K562 (cell line): ENCODE measurements around the gene SENP1. TPM values are rescaled to one million over a fixed set of nuclear protein-coding genes. Genes with fewer than 3 reads are reported as not detected.

Source experiments
- ATAC-seq: fragments of 200-7000 bp; cut with Tn5 transposase; 3 replicates; pipeline ENCODE4 v1.9.1; 2020; ENCODE audit warnings: moderate library complexity
- BruUV-seq: library from RNA; stranded (reverse); fragments of 400-500 nt; replicated peaks from 2 replicates; lab custom pipeline; 2021; lab: Mats Ljungman, UMichigan
- CTCF ChIA-PET: fragments of 300-600 bp; formaldehyde crosslinking; extraction: SDS; loops from one replicate; lab custom pipeline; 2021; ENCODE audit warnings: low intra/inter-chr PET ratio; lab: Yijun Ruan, JAX
- POLR2A ChIA-PET: fragments of 300-600, 350-650 bp; sonication (Branson Sonifier 250); formaldehyde crosslinking; extraction: SDS; loops from one replicate; lab custom pipeline; 2021; ENCODE audit warnings: antibody characterized with exemption, inconsistent platforms; lab: Yijun Ruan, JAX
- DNase-seq, 4 experiments: peaks; one replicate each; pipeline versions ENCODE4 v3.0.0 to v3.0.0-alpha.2; 2011 to 2018; ENCODE audit warnings: low spot score in 3 of 4, mixed read lengths in 3 of 4; ENCODE audit errors: extremely low read depth in 1 of 4
- FAIRE-seq: peaks from 2 replicates; lab custom pipeline; 2011; peaks lifted over from hg19 to GRCh38; lab: Jason Lieb, UNC
- H2AFZ ChIP-seq: 2 replicates; pipeline ENCODE4 v1.6.0; 2011; ENCODE audit warnings: low read depth, low read length, control low read depth, inconsistent platforms
- H3K27ac ChIP-seq: fragments of 200-600 bp; 3 replicates; pipeline ENCODE4 v1.8.0; 2011; ENCODE audit warnings: low read depth, mild to moderate bottlenecking, control low read depth, inconsistent platforms, low read length, moderate library complexity, mixed read lengths; ENCODE audit errors: extremely low read depth
- H3K27me3 ChIP-seq, 2 experiments: fragments of 300-600 bp in 1 of 2; 2 replicates in 1 of 2; 3 replicates in 1 of 2; pipeline versions ENCODE4 v1.6.0 to v1.8.0; 2011; ENCODE audit warnings: inconsistent platforms in 2 of 2, low read length in 2 of 2, mild to moderate bottlenecking in 1 of 2, mixed read lengths in 1 of 2, moderate library complexity in 1 of 2; ENCODE audit not compliant: control insufficient read depth in 2 of 2, insufficient read depth in 2 of 2
- H3K36me3 ChIP-seq: fragments of 300-600 bp; 3 replicates; pipeline ENCODE4 v1.8.0; 2011; ENCODE audit warnings: mild to moderate bottlenecking, low read length, inconsistent platforms; ENCODE audit not compliant: control insufficient read depth, insufficient read depth
- H3K4me1 ChIP-seq, 2 experiments: fragments of 200-600 bp in 1 of 2; replicated peaks in 1 of 2; 2 replicates in 1 of 2; 3 replicates in 1 of 2; pipeline versions ENCODE4 v1.5.1 to v1.8.0; 2011; ENCODE audit warnings: inconsistent platforms in 2 of 2, low read length in 2 of 2, mild to moderate bottlenecking in 1 of 2, mixed read lengths in 1 of 2, moderate library complexity in 1 of 2; ENCODE audit not compliant: control insufficient read depth in 2 of 2, insufficient read depth in 2 of 2
- H3K4me2 ChIP-seq: 2 replicates; pipeline ENCODE4 v1.6.1; 2011; ENCODE audit warnings: low read length, control low read depth, inconsistent platforms, mixed read lengths; ENCODE audit not compliant: insufficient read depth
- H3K4me3 ChIP-seq: fragments of 200-600 bp; sonication (generic), shearing (Covaris generic); 2 replicates; pipeline ENCODE4 v1.5.1; 2016; ENCODE audit warnings: control low read depth, inconsistent platforms
- H3K79me2 ChIP-seq: fragments of 200-600 bp; 3 replicates; pipeline ENCODE4 v1.8.0; 2011; ENCODE audit warnings: low read length, inconsistent platforms; ENCODE audit not compliant: control insufficient read depth, insufficient read depth
- H3K9ac ChIP-seq, 2 experiments: 2 replicates each; pipeline versions ENCODE4 v1.6.0 to v1.6.1; 2011; ENCODE audit warnings: low read depth in 2 of 2, low read length in 2 of 2, control low read depth in 1 of 2, inconsistent platforms in 1 of 2, mild to moderate bottlenecking in 1 of 2, mixed read lengths in 1 of 2; ENCODE audit not compliant: insufficient read depth in 1 of 2
- H3K9me1 ChIP-seq: one replicate; pipeline ENCODE4 v1.6.0; 2011; ENCODE audit warnings: inconsistent platforms, mild to moderate bottlenecking, low read length, moderate library complexity; ENCODE audit not compliant: control insufficient read depth, insufficient read depth
- H3K9me3 ChIP-seq: replicated peaks from 2 replicates; pipeline ENCODE4 v1.5.1; 2011; ENCODE audit warnings: low read depth, low read length, inconsistent platforms; ENCODE audit not compliant: control insufficient read depth, insufficient read depth
- H4K20me1 ChIP-seq: replicated peaks from 2 replicates; pipeline ENCODE4 v1.6.1; 2011; ENCODE audit warnings: low read length, inconsistent platforms, mixed read lengths; ENCODE audit not compliant: control insufficient read depth, insufficient read depth
- EZH2 ChIP-seq: IDR thresholded peaks from 2 replicates; pipeline ENCODE4 v1.6.1; 2012; ENCODE audit warnings: low read depth, mild to moderate bottlenecking, inconsistent platforms, low read length, borderline replicate concordance
- NRF1 ChIP-seq, 2 experiments: fragments of 450-650 bp; IDR thresholded peaks in 1 of 2; conservative IDR thresholded peaks in 1 of 2; 2 replicates each; pipeline ENCODE4 v1.6.1; 2014; ENCODE audit warnings: mild to moderate bottlenecking in 2 of 2
- PTBP1 ChIP-seq: fragments of 200-400 bp; formaldehyde crosslinking; IDR thresholded peaks from 2 replicates; pipeline ENCODE4 v1.6.1; 2017; ENCODE audit warnings: low read depth, low read length
- TEAD4 ChIP-seq, 2 experiments: sonication (generic) in 1 of 2; formaldehyde crosslinking in 1 of 2; IDR thresholded peaks; 2 replicates each; pipeline versions ENCODE4 v1.6.1 to v1.8.0; 2012 to 2022; ENCODE audit warnings: borderline replicate concordance in 1 of 2, inconsistent platforms in 1 of 2, low read length in 1 of 2, mild to moderate bottlenecking in 1 of 2, missing genetic modification reagents in 1 of 2
- WGBS: fragments of 100-300 bp; shearing (Covaris generic); methylation state at CpG from one replicate; pipeline ENCODE4 v1.1.6; 2016; ENCODE audit warnings: low coverage, mixed read lengths; ENCODE audit not compliant: insufficient coverage; ENCODE audit errors: missing lambda C conversion rate; 5-methylcytosine and 5-hydroxymethylcytosine counted together
- in situ Hi-C: fragments of 300-500 bp; cut with MboI; formaldehyde crosslinking; loops from 4 replicates; pipeline ENCODE4 v1.15.0; 2018; ENCODE audit warnings: inconsistent platforms, mixed read lengths
- intact Hi-C: fragments of 100-400 bp; cut with micrococcal nuclease; formaldehyde crosslinking; loops from 2 replicates; pipeline ENCODE4 v1.14.2; 2022
- polyA plus RNA-seq, 8 experiments: library from polyadenylated mRNA; depleted of rRNA in 4 of 8; stranded (reverse) in 5 of 8; unstranded in 3 of 8; fragments of >200 nt; fragmentation: Nextera tagmentation in 2 of 8; fragmentation: Illumina TruSeq in 1 of 8; extraction: Ambion mirVana in 2 of 8; extraction: Trizol in 1 of 8; gene quantifications; 2 replicates each; pipeline versions ENCODE4 v1.2.1 to v1.2.3, GENCODE V29; 2011 to 2014; ENCODE audit warnings: inconsistent platforms in 1 of 8, missing spikeins in 1 of 8
- total RNA-seq, 7 experiments: library from RNA; depleted of rRNA in 6 of 7; stranded (reverse); fragments of >200 nt in 6 of 7; fragmentation: Illumina TruSeq in 2 of 7; extraction: Trizol in 2 of 7; gene quantifications; 2 replicates each; pipeline versions ENCODE4 v1.2.1 to v1.2.3, GENCODE V29; 2011 to 2021; ENCODE audit warnings: low replicate concordance in 1 of 7

SENP1 gene
- total and polyA plus RNA-seq, 9 of the 15 experiments (the other 6 are each of a cell fraction or from before 2014, with no cell fraction given) = 15.5 to 59.0 (median 36.3) TPM

GRCh38 chr12:48002773-48003218 lies 103.1 kb downstream of the SENP1 start:
- BruUV-seq = no TSS peak
- Histone ChIP-seq H3K79me2 (no peaks in the 10 kb centered on the region), H3K27me3 (peaks cover 57 to 71% of the 10 kb centered on the region in 2 experiments), H2AFZ (no peak overlapping the region), H4K20me1 (0 out of 2 replicates have a peak, but pooled peaks cover 3% of the 10 kb centered on the region), H3K36me3 (no peaks in the 10 kb centered on the region), H3K9ac (no peak overlapping the region), H3K4me2 (no peak overlapping the region), H3K4me3 (no peak overlapping the region), H3K27ac (no peak overlapping the region), H3K9me1 (no peaks in the 10 kb centered on the region), H3K9me3 (no peaks in the 10 kb centered on the region), H3K4me1 (peaks cover 0 to 28% of the 10 kb centered on the region in 2 experiments; a peak in 2 of 5 replicates)
- CTCF ChIA-PET = no interaction called here
- in situ Hi-C loops = no loop called here
- no peak for FAIRE-seq
- POLR2A ChIA-PET = interaction anchor here (1.2 kb wide), 1 partner anchor 49 kb away, joined by 3 read pairs; no protein-coding TSS in a partner anchor
- TF ChIP-seq NRF1 (conservative IDR thresholded peaks at IDR 0.05 in 1 of 2, IDR thresholded peaks at IDR 0.05 in 1 of 2) = peak; percentile 29 to 33; a peak in 2 of 4 replicates
- TF ChIP-seq PTBP1 = no peak
- intact Hi-C loops = no loop called here
- WGBS = 16% methylated on average over 26 of the region's 26 CpGs
- no peak for DNase-seq
- no peak for ATAC-seq

- no peak overlapping the region for H2AFZ ChIP-seq
- no peak overlapping the region for H3K27ac ChIP-seq
- H3K36me3 ChIP-seq = no peaks in the 10 kb centered on the region
- 12% methylated on average over 11 of the region's 13 CpGs for WGBS
- H3K4me2 ChIP-seq = no peak overlapping the region
- TF ChIP-seq EZH2 = peak; percentile 85; the same call in 1 of the 2 replicates
- TF ChIP-seq TEAD4 (IDR thresholded peaks at IDR 0.05; ENCODE audit: low read length) = no peak
- no peak for TF ChIP-seq TEAD4 (CRISPR knock-in tag; IDR thresholded peaks at IDR 0.05; ENCODE audit: borderline replicate concordance)
- CTCF ChIA-PET = no interaction called here
- no peak overlapping the region for H3K4me3 ChIP-seq
- POLR2A ChIA-PET = interaction anchor here (1.2 kb wide), 1 partner anchor 49 kb away, joined by 3 read pairs; no protein-coding TSS in a partner anchor
- H4K20me1 ChIP-seq = 0 out of 2 replicates have a peak, but pooled peaks cover 3% of the 10 kb centered on the region
- in situ Hi-C loops (no loop called here), intact Hi-C loops (no loop called here)
- BruUV-seq = no TSS peak
- FAIRE-seq = no peak
- H3K27me3 ChIP-seq = peaks cover 59 to 75% of the 10 kb centered on the region in 2 experiments
- no peaks in the 10 kb centered on the region for H3K79me2 ChIP-seq
- no peaks in the 10 kb centered on the region for H3K9me3 ChIP-seq
- H3K4me1 ChIP-seq = peaks cover 0 to 28% of the 10 kb centered on the region in 2 experiments; a peak in 2 of 5 replicates
- no peaks in the 10 kb centered on the region for H3K9me1 ChIP-seq
- ATAC-seq = no peak
- no peak overlapping the region for H3K9ac ChIP-seq
- DNase-seq = no peak
These were observed 103.5 kb downstream of the SENP1 start for GRCh38 chr12:48002414-48002730.
